Naive thymus-derived CD4-positive, alpha-beta T cell (primary cell): ENCODE measurements around the gene TRPM8. TPM values are rescaled to one million over a fixed set of nuclear protein-coding genes. Genes with fewer than 3 reads are reported as not detected.
A peak's percentile ranks its signal among the peaks of the same experiment; 100 is the strongest.

Source experiments
- ATAC-seq: fragments of 150-1000 bp; cut with Tn5 transposase; 2 replicates; pipeline ENCODE4 v1.10.0; 2021; ENCODE audit warnings: mild to moderate bottlenecking, moderate library complexity
- CTCF ChIA-PET: fragments of 350-600 bp; sonication (Branson Sonifier 250); formaldehyde crosslinking; loops from one replicate; lab custom pipeline; 2021; ENCODE audit warnings: antibody characterized with exemption; lab: Charles Lee
- POLR2A ChIA-PET: fragments of 350-600 bp; sonication (Branson Sonifier 250); formaldehyde crosslinking; loops from one replicate; lab custom pipeline; 2021; ENCODE audit warnings: antibody characterized with exemption, inconsistent platforms; lab: Charles Lee
- DNase-seq, 9 donors: peaks; one replicate each; pipeline versions ENCODE4 v3.0.0 to v3.0.0-alpha.2; 2020 to 2022; ENCODE audit warnings: mixed read lengths in 1 of 9
- H3K27ac ChIP-seq: one replicate; pipeline ENCODE4 v1.7.0; 2013; ENCODE audit warnings: mild to moderate bottlenecking, low read depth, low read length, moderate library complexity
- H3K27me3 ChIP-seq, 2 donors: one replicate each; pipeline ENCODE4 v1.7.0; 2013; ENCODE audit warnings: low read length in 2 of 2, mild to moderate bottlenecking in 2 of 2, moderate library complexity in 2 of 2; ENCODE audit not compliant: control insufficient read depth in 2 of 2, insufficient read depth in 2 of 2
- H3K36me3 ChIP-seq, 3 experiments: 1 replicate in 2 of 3; 2 replicates in 1 of 3; pipeline ENCODE4 v1.7.0; 2013; ENCODE audit warnings: low read length in 3 of 3, mild to moderate bottlenecking in 3 of 3, moderate library complexity in 1 of 3; ENCODE audit not compliant: insufficient read depth in 3 of 3, control insufficient read depth in 2 of 3
- H3K4me1 ChIP-seq, 2 donors: one replicate each; pipeline ENCODE4 v1.7.0; 2013; ENCODE audit warnings: low read length in 2 of 2, mild to moderate bottlenecking in 2 of 2, moderate library complexity in 1 of 2; ENCODE audit not compliant: control insufficient read depth in 2 of 2, insufficient read depth in 2 of 2
- H3K4me3 ChIP-seq: 2 replicates; pipeline ENCODE4 v1.7.0; 2013; ENCODE audit warnings: mild to moderate bottlenecking, low read length
- H3K9me3 ChIP-seq, 3 experiments: 1 replicate in 2 of 3; 2 replicates in 1 of 3; pipeline ENCODE4 v1.7.0; 2013; ENCODE audit warnings: low read length in 3 of 3; ENCODE audit not compliant: control insufficient read depth in 2 of 3
- H3K27ac Mint-ChIP-seq, 9 donors: one replicate each; pipeline ENCODE4 v1.8.0; 2020 to 2022; ENCODE audit warnings: mixed read lengths in 9 of 9, mild to moderate bottlenecking in 8 of 9, moderate library complexity in 5 of 9, inconsistent platforms in 2 of 9
- H3K27me3 Mint-ChIP-seq, 5 donors: one replicate each; pipeline ENCODE4 v1.8.0; 2021 to 2022; ENCODE audit warnings: mixed read lengths in 5 of 5, mild to moderate bottlenecking in 1 of 5
- H3K36me3 Mint-ChIP-seq, 5 donors: one replicate each; pipeline ENCODE4 v1.8.0; 2020 to 2022; ENCODE audit warnings: mixed read lengths in 5 of 5, mild to moderate bottlenecking in 3 of 5, inconsistent platforms in 1 of 5
- H3K4me1 Mint-ChIP-seq, 7 donors: one replicate each; pipeline ENCODE4 v1.8.0; 2020 to 2022; ENCODE audit warnings: mixed read lengths in 7 of 7, mild to moderate bottlenecking in 3 of 7, inconsistent platforms in 1 of 7
- H3K4me3 Mint-ChIP-seq, 10 donors: one replicate each; pipeline ENCODE4 v1.8.0; 2020 to 2022; ENCODE audit warnings: mild to moderate bottlenecking in 10 of 10, mixed read lengths in 10 of 10, moderate library complexity in 6 of 10, inconsistent platforms in 2 of 10
- H3K9me3 Mint-ChIP-seq, 11 donors: one replicate each; pipeline ENCODE4 v1.8.0; 2020 to 2022; ENCODE audit warnings: mixed read lengths in 11 of 11, mild to moderate bottlenecking in 4 of 11, inconsistent platforms in 1 of 11, moderate library complexity in 1 of 11
- intact Hi-C, 2 donors: fragments of 100-400 bp; cut with micrococcal nuclease; formaldehyde crosslinking; loops; one replicate each; pipeline ENCODE4 v1.15.1; 2023
- polyA plus RNA-seq, 2 donors: library from polyadenylated mRNA; unstranded; fragments of 300-500 nt; fragmentation: Illumina TruSeq; gene quantifications; one replicate each; pipeline ENCODE4 v1.2.3, GENCODE V29; 2021
- total RNA-seq, 6 experiments: library from RNA in 5 of 6; stranded (reverse) in 5 of 6; gene quantifications; 1 replicate in 5 of 6; 2 replicates in 1 of 6; pipeline ENCODE4 v1.2.3 and lab custom pipeline; 2021 to 2026

The TRPM8 gene
- total and polyA plus RNA-seq, 7 experiments from 2014 or later = not detected

GRCh38 chr2:233919319-233919718 lies 2.1 kb downstream of the TRPM8 start:
- H3K36me3 ChIP-seq = no peaks in the 10 kb centered on the region
- H3K27me3 ChIP-seq = no peaks in the 10 kb centered on the region
- POLR2A ChIA-PET = no interaction called here
- H3K27ac Mint-ChIP-seq = no peak overlapping the region
- peaks cover 0 to 5% (median 0%) of the 10 kb centered on the region in 7 donors for H3K4me1 Mint-ChIP-seq
- no peak overlapping the region for H3K4me3 ChIP-seq
- no peaks in the 10 kb centered on the region for H3K4me1 ChIP-seq
- no peak overlapping the region for H3K4me3 Mint-ChIP-seq
- no peak overlapping the region for H3K27ac ChIP-seq
- peaks cover 23 to 47% (median 33%) of the 10 kb centered on the region in 5 donors for H3K27me3 Mint-ChIP-seq
- peaks cover 0 to 2% (median 0%) of the 10 kb centered on the region in 11 donors for H3K9me3 Mint-ChIP-seq
- intact Hi-C loops = no loop called here
- DNase-seq (no peak), ATAC-seq (no peak)
- CTCF ChIA-PET = no interaction called here
- H3K9me3 ChIP-seq = no peaks in the 10 kb centered on the region
- H3K36me3 Mint-ChIP-seq = no peaks in the 10 kb centered on the region

GRCh38 chr2:233919938-233920337 lies 2.8 kb downstream of the TRPM8 start:
- Mint-ChIP-seq H3K27me3 (peaks cover 28 to 50% (median 40%) of the 10 kb centered on the region in 5 donors), H3K4me1 (peaks cover 0 to 5% (median 0%) of the 10 kb centered on the region in 7 donors), H3K9me3 (peaks cover 0 to 2% (median 0%) of the 10 kb centered on the region in 11 donors), H3K4me3 (no peak overlapping the region), H3K27ac (no peak overlapping the region), H3K36me3 (no peaks in the 10 kb centered on the region)
- peaks cover 0 to 5% of the 10 kb centered on the region in 2 donors for H3K27me3 ChIP-seq
- intact Hi-C loops = no loop called here
- H3K27ac ChIP-seq = no peak overlapping the region
- H3K4me1 ChIP-seq = no peaks in the 10 kb centered on the region
- H3K36me3 ChIP-seq = no peaks in the 10 kb centered on the region
- POLR2A ChIA-PET = no interaction called here
- CTCF ChIA-PET = no interaction called here
- H3K4me3 ChIP-seq = no peak overlapping the region
- ATAC-seq (no peak), DNase-seq (no peak)
- no peaks in the 10 kb centered on the region for H3K9me3 ChIP-seq

- intact Hi-C loops = no loop called here
- Mint-ChIP-seq H3K9me3 (peaks cover 0 to 1% (median 0%) of the 10 kb centered on the region in 11 donors), H3K27me3 (peaks cover 22 to 53% (median 44%) of the 10 kb centered on the region in 5 donors), H3K27ac (no peak overlapping the region), H3K4me3 (no peak overlapping the region), H3K36me3 (no peaks in the 10 kb centered on the region), H3K4me1 (peaks cover 0 to 5% (median 0%) of the 10 kb centered on the region in 7 donors)
- Histone ChIP-seq H3K4me3 (no peak overlapping the region), H3K27me3 (peaks cover 0 to 5% of the 10 kb centered on the region in 2 donors), H3K36me3 (no peaks in the 10 kb centered on the region), H3K9me3 (no peaks in the 10 kb centered on the region), H3K4me1 (no peaks in the 10 kb centered on the region), H3K27ac (no peak overlapping the region)
- CTCF ChIA-PET = no interaction called here
- ATAC-seq (no peak), DNase-seq (no peak)
- POLR2A ChIA-PET = no interaction called here
Observed at GRCh38 chr2:233922471-233922870, 5.3 kb downstream of the TRPM8 start.

GRCh38 chr2:233925402-233925801 lies 8.2 kb downstream of the TRPM8 start:
- Mint-ChIP-seq H3K36me3 (no peaks in the 10 kb centered on the region), H3K4me3 (no peak overlapping the region), H3K27ac (no peak overlapping the region), H3K27me3 (peaks cover 21 to 53% (median 33%) of the 10 kb centered on the region in 5 donors), H3K9me3 (peaks cover 0 to 1% (median 0%) of the 10 kb centered on the region in 11 donors), H3K4me1 (peaks cover 0 to 2% (median 0%) of the 10 kb centered on the region in 7 donors)
- Histone ChIP-seq H3K4me1 (no peaks in the 10 kb centered on the region), H3K27ac (no peak overlapping the region), H3K9me3 (no peaks in the 10 kb centered on the region), H3K36me3 (no peaks in the 10 kb centered on the region), H3K27me3 (peaks cover 0 to 5% of the 10 kb centered on the region in 2 donors), H3K4me3 (no peak overlapping the region)
- intact Hi-C loops = no loop called here
- ChIA-PET POLR2A (no interaction called here), CTCF (no interaction called here)
- no peak for DNase-seq
- ATAC-seq = no peak

GRCh38 chr2:233926806-233927205 lies 9.6 kb downstream of the TRPM8 start:
- Mint-ChIP-seq H3K27me3 (peaks cover 33 to 66% (median 45%) of the 10 kb centered on the region in 5 donors), H3K36me3 (no peaks in the 10 kb centered on the region), H3K4me1 (peaks cover 0 to 2% (median 0%) of the 10 kb centered on the region in 7 donors), H3K4me3 (no peak overlapping the region), H3K9me3 (peaks cover 0 to 1% (median 0%) of the 10 kb centered on the region in 11 donors), H3K27ac (no peak overlapping the region)
- H3K4me1 ChIP-seq = no peaks in the 10 kb centered on the region
- no peak overlapping the region for H3K27ac ChIP-seq
- H3K9me3 ChIP-seq = no peaks in the 10 kb centered on the region
- DNase-seq (no peak), ATAC-seq (no peak)
- H3K27me3 ChIP-seq = peaks cover 0 to 5% of the 10 kb centered on the region in 2 donors
- no peaks in the 10 kb centered on the region for H3K36me3 ChIP-seq
- no peak overlapping the region for H3K4me3 ChIP-seq
- CTCF ChIA-PET = no interaction called here
- intact Hi-C loops = no loop called here
- POLR2A ChIA-PET = no interaction called here

GRCh38 chr2:233928594-233929351 lies 11.6 kb downstream of the TRPM8 start:
- H3K27me3 ChIP-seq = peaks cover 0 to 5% of the 10 kb centered on the region in 2 donors
- no peaks in the 10 kb centered on the region for H3K36me3 ChIP-seq
- Mint-ChIP-seq H3K36me3 (no peaks in the 10 kb centered on the region), H3K27ac (peak overlapping the region in 1 of 9 donors; percentile 34), H3K9me3 (peaks cover 0 to 3% (median 0%) of the 10 kb centered on the region in 11 donors), H3K4me3 (no peak overlapping the region), H3K4me1 (peaks cover 0 to 2% (median 0%) of the 10 kb centered on the region in 7 donors), H3K27me3 (peaks cover 40 to 73% (median 57%) of the 10 kb centered on the region in 5 donors)
- CTCF ChIA-PET = no interaction called here
- ATAC-seq (no peak), DNase-seq (no peak)
- intact Hi-C loops = no loop called here
- POLR2A ChIA-PET = no interaction called here
- H3K4me3 ChIP-seq = no peak overlapping the region
- no peak overlapping the region for H3K27ac ChIP-seq
- H3K9me3 ChIP-seq = no peaks in the 10 kb centered on the region
- no peaks in the 10 kb centered on the region for H3K4me1 ChIP-seq
